ENCODE measurements around the gene FSHR. TPM values are rescaled to one million over a fixed set of nuclear protein-coding genes. Genes with fewer than 3 reads are reported as not detected.

FSHR gene
- total RNA-seq, 1 donor from 2014 or later, result not detected

- no peaks in the 10 kb centered on the region for H3K27me3 Mint-ChIP-seq
- H3K4me1 Mint-ChIP-seq (ENCODE audit: unreplicated experiment), result peaks cover 11% of the 10 kb centered on the region
- TF ChIP-seq CTCF (conservative IDR thresholded peaks at IDR 0.05), result no peak
- H3K9me3 Mint-ChIP-seq, result no peaks in the 10 kb centered on the region
- H3K36me3 Mint-ChIP-seq, result no peaks in the 10 kb centered on the region
- no peak overlapping the region for H3K4me3 Mint-ChIP-seq
- DNase-seq (ENCODE audit: extremely low spot score, unreplicated experiment), result no peak
- peak overlapping the region; percentile 47 for H3K27ac Mint-ChIP-seq
Observed at GRCh38 chr2:49002750-49003149, 151.6 kb downstream of the FSHR start.

- Mint-ChIP-seq H3K9me3 (no peaks in the 10 kb centered on the region), H3K27me3 (no peaks in the 10 kb centered on the region), H3K4me1 (ENCODE audit: unreplicated experiment) (peaks cover 11% of the 10 kb centered on the region), H3K4me3 (no peak overlapping the region), H3K36me3 (no peaks in the 10 kb centered on the region), H3K27ac (no peak overlapping the region)
- no peak for DNase-seq (ENCODE audit: extremely low spot score, unreplicated experiment)
- no peak for TF ChIP-seq CTCF (conservative IDR thresholded peaks at IDR 0.05)
Observed at GRCh38 chr2:49000695-49001094, 153.6 kb downstream of the FSHR start.

- H3K9me3 Mint-ChIP-seq, result no peaks in the 10 kb centered on the region
- DNase-seq (ENCODE audit: extremely low spot score, unreplicated experiment), result no peak
- peaks cover 10% of the 10 kb centered on the region for H3K4me1 Mint-ChIP-seq (ENCODE audit: unreplicated experiment)
- no peak overlapping the region for H3K4me3 Mint-ChIP-seq
- H3K36me3 Mint-ChIP-seq, result no peaks in the 10 kb centered on the region
- TF ChIP-seq CTCF (conservative IDR thresholded peaks at IDR 0.05), result no peak
- H3K27me3 Mint-ChIP-seq, result no peaks in the 10 kb centered on the region
- H3K27ac Mint-ChIP-seq, result no peak overlapping the region
Observed at GRCh38 chr2:48998449-48998848, 155.9 kb downstream of the FSHR start.

GRCh38 chr2:48993576-48993975 lies 160.7 kb downstream of the FSHR start:
- peaks cover 7% of the 10 kb centered on the region for H3K9me3 Mint-ChIP-seq
- DNase-seq (ENCODE audit: extremely low spot score, unreplicated experiment), result no peak
- no peak overlapping the region for H3K27ac Mint-ChIP-seq
- TF ChIP-seq CTCF (conservative IDR thresholded peaks at IDR 0.05), result no peak
- H3K4me3 Mint-ChIP-seq, result no peak overlapping the region
- H3K36me3 Mint-ChIP-seq, result no peaks in the 10 kb centered on the region
- peaks cover 3% of the 10 kb centered on the region for H3K4me1 Mint-ChIP-seq (ENCODE audit: unreplicated experiment)
- H3K27me3 Mint-ChIP-seq, result no peaks in the 10 kb centered on the region

GRCh38 chr2:48991415-48992131 lies 162.7 kb downstream of the FSHR start:
- DNase-seq (ENCODE audit: extremely low spot score, unreplicated experiment), result no peak
- Mint-ChIP-seq H3K9me3 (peaks cover 7% of the 10 kb centered on the region), H3K27ac (no peak overlapping the region), H3K36me3 (no peaks in the 10 kb centered on the region), H3K27me3 (no peaks in the 10 kb centered on the region), H3K4me3 (no peak overlapping the region), H3K4me1 (ENCODE audit: unreplicated experiment) (peaks cover 6% of the 10 kb centered on the region)
- no peak for TF ChIP-seq CTCF (conservative IDR thresholded peaks at IDR 0.05)

Data from type B pancreatic cell (in vitro differentiated cells).